ENCODE measurements around the gene SREBF1. TPM values are rescaled to one million over a fixed set of nuclear protein-coding genes. Genes with fewer than 3 reads are reported as not detected.

Gene SREBF1
- total and polyA plus RNA-seq, 2 of the 8 experiments (the other 6 are each of a cell fraction or from before 2014, with no cell fraction given) = 28.6 to 70.8 TPM

GRCh38 chr17:17801800-17802481, 34.8 kb downstream of the SREBF1 start (continued):
- no peak for TF ChIP-seq CHD7 (IDR thresholded peaks at IDR 0.05; ENCODE audit: insufficient replicate concordance, low read length)
- TF ChIP-seq BCL11A (IDR thresholded peaks at IDR 0.05; ENCODE audit: low read depth in 2 of 2, low read length in 2 of 2) = no peak
- no peak for TF ChIP-seq ZNF274 (IDR thresholded peaks at IDR 0.05; ENCODE audit: borderline replicate concordance, extremely low read depth, low read length)
- TF ChIP-seq SIX5 (IDR thresholded peaks at IDR 0.05; ENCODE audit: low read depth, low read length) = no peak
